Activated B cell treated with CpG ODN at 0.5 μM for 24 hours (primary cell): ENCODE data around the gene UGT1A4. TPM values are rescaled to one million over a fixed set of nuclear protein-coding genes. Genes with fewer than 3 reads are reported as not detected.
"Not testable (repeated sequence)": the region's sequence is repeated elsewhere in the genome, so short reads cannot be mapped to it uniquely, and the experiment has no call there.

ENCODE experiments used
- ATAC-seq: fragments of 200-7000 bp; cut with Tn5 transposase; one replicate; pipeline ENCODE4 v1.10.0; 2021; ENCODE audit warnings: low read depth, mild to moderate bottlenecking, moderate library complexity
- CTCF ChIA-PET: fragments of 350-600 bp; sonication (Branson Sonifier 250); formaldehyde crosslinking; loops from one replicate; lab custom pipeline; 2021; ENCODE audit warnings: antibody characterized with exemption; lab: Charles Lee
- POLR2A ChIA-PET: fragments of 350-600 bp; sonication (Branson Sonifier 250); formaldehyde crosslinking; loops from one replicate; lab custom pipeline; 2021; ENCODE audit warnings: antibody characterized with exemption; lab: Charles Lee
- DNase-seq: peaks from one replicate; pipeline ENCODE4 v3.0.0; 2022
- H3K27ac Mint-ChIP-seq: one replicate; pipeline ENCODE4 v1.8.0; 2020; ENCODE audit warnings: mixed read lengths
- H3K27me3 Mint-ChIP-seq: one replicate; pipeline ENCODE4 v1.8.0; 2021; ENCODE audit warnings: mixed read lengths
- H3K36me3 Mint-ChIP-seq: one replicate; pipeline ENCODE4 v1.8.0; 2021; ENCODE audit warnings: low read depth, mixed read lengths
- H3K4me1 Mint-ChIP-seq: one replicate; pipeline ENCODE4 v1.8.0; 2021; ENCODE audit warnings: mixed read lengths
- H3K4me3 Mint-ChIP-seq: one replicate; pipeline ENCODE4 v1.8.0; 2020; ENCODE audit warnings: mild to moderate bottlenecking, mixed read lengths
- H3K9me3 Mint-ChIP-seq: one replicate; pipeline ENCODE4 v1.8.0; 2020; ENCODE audit warnings: mixed read lengths
- intact Hi-C: fragments of 100-400 bp; cut with micrococcal nuclease; formaldehyde crosslinking; loops from one replicate; pipeline ENCODE4 v1.15.1; 2024
- total RNA-seq: library from RNA; stranded (reverse); gene quantifications from 2 replicates; pipeline ENCODE4 v1.2.3, GENCODE V29; 2022
- TF ChIP-seq, protein P1 (sequence below): fragments of 200-600 bp; IDR thresholded peaks from one replicate; pipeline ENCODE4 v1.8.0; 2022; ENCODE audit warnings: antibody characterized with exemption, mild to moderate bottlenecking

UGT1A4 gene
- total RNA-seq, 1 donor from 2014 or later = not detected

DNA sequence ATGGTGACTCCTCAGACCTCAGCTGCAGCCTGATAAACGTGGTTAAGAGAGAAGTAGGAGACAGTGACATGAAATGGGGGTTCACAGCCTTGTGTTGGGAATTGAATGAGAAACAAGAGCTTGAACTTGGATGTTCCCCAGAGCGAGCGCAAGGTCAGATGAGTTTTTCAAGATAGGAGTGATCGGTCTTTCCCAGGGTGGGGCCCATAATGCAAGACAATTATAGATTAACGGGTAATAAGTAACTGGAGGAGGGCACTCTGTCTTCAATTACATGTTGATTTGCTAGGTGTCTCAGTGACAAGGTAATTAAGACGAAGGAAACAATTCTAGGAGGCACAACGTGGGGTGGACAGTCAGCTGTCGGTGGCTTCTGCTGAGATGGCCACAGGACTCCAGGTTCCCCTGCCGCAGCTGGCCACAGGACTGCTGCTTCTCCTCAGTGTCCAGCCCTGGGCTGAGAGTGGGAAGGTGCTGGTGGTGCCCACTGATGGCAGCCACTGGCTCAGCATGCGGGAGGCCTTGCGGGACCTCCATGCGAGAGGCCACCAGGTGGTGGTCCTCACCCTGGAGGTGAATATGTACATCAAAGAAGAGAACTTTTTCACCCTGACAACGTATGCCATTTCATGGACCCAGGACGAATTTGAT, 5.8 kb upstream of the UGT1A4 start, which contains the start of gene UGT1A5:
Gene UGT1A5, plus strand, starts transcription at position 297 of the 651 bp plus-strand sequence. Its CDS starts 85 bp downstream, at position 382.
- H3K36me3 Mint-ChIP-seq = no peaks in the 10 kb centered on the region
- intact Hi-C loops = loop anchor here (5.0 kb wide), 2 partner anchors 215 to 1105 kb away; no protein-coding TSS in a partner anchor
- TF ChIP-seq, protein P1, sequence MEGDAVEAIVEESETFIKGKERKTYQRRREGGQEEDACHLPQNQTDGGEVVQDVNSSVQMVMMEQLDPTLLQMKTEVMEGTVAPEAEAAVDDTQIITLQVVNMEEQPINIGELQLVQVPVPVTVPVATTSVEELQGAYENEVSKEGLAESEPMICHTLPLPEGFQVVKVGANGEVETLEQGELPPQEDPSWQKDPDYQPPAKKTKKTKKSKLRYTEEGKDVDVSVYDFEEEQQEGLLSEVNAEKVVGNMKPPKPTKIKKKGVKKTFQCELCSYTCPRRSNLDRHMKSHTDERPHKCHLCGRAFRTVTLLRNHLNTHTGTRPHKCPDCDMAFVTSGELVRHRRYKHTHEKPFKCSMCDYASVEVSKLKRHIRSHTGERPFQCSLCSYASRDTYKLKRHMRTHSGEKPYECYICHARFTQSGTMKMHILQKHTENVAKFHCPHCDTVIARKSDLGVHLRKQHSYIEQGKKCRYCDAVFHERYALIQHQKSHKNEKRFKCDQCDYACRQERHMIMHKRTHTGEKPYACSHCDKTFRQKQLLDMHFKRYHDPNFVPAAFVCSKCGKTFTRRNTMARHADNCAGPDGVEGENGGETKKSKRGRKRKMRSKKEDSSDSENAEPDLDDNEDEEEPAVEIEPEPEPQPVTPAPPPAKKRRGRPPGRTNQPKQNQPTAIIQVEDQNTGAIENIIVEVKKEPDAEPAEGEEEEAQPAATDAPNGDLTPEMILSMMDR = no peak
- H3K4me3 Mint-ChIP-seq = no peak within 1 kb of the TSS
- H3K9me3 Mint-ChIP-seq = no peaks in the 10 kb centered on the region
- ATAC-seq = no peak
- POLR2A ChIA-PET = no interaction called here
- no peak for DNase-seq
- CTCF ChIA-PET = interaction anchor here (0.8 to 2.1 kb wide), 3 partner anchors 13 to 309 kb away, joined by 3 to 8 read pairs (median 3); no protein-coding TSS in a partner anchor
- peaks cover 26% of the 10 kb centered on the region for H3K27me3 Mint-ChIP-seq
- peaks cover 4% of the 10 kb centered on the region for H3K4me1 Mint-ChIP-seq
- no peak within 1 kb of the TSS for H3K27ac Mint-ChIP-seq

DNA sequence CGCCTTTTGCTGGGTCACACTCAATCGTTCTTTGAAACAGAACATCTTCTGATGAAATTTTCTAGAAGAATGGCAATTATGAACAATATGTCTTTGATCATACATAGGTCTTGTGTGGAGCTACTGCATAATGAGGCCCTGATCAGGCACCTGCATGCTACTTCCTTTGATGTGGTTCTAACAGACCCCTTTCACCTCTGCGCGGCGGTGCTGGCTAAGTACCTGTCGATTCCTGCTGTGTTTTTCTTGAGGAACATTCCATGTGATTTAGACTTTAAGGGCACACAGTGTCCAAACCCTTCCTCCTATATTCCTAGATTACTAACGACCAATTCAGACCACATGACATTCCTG, 5.3 kb upstream of the UGT1A4 start:
- ChIA-PET CTCF (no interaction called here), POLR2A (no interaction called here)
- H3K4me1 Mint-ChIP-seq = peaks cover 4% of the 10 kb centered on the region
- peaks cover 26% of the 10 kb centered on the region for H3K27me3 Mint-ChIP-seq
- TF ChIP-seq, protein P1 = no peak
- no peaks in the 10 kb centered on the region for H3K36me3 Mint-ChIP-seq
- ATAC-seq (no peak), DNase-seq (no peak)
- H3K9me3 Mint-ChIP-seq = no peaks in the 10 kb centered on the region
- H3K4me3 Mint-ChIP-seq = no peak overlapping the region
- intact Hi-C loops = loop anchor here (5.0 kb wide), 2 partner anchors 216 to 1106 kb away; no protein-coding TSS in a partner anchor
- H3K27ac Mint-ChIP-seq = no peak overlapping the region

DNA sequence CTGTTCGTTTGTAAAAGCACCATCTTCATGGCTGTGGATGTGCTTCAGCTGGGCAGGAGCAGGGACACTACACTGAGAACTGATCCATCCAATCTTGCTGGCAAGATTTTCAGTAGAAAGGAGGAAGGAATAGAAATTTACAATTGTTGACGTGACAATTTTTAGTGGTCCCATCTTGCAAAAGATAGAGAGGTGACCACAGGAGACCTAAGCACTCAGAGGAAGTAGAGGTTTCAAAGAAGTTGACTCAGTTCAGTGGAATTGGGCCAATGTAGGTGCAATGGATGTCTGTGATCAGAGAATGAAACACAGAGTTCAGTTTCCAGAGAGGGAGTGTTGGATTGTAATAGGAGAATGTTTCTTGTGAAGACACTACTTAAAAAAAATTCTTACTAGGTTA, 4.4 kb upstream of the UGT1A4 start:
- no peak overlapping the region for H3K4me3 Mint-ChIP-seq
- TF ChIP-seq, protein P1 = no peak
- intact Hi-C loops = loop anchor here (5.0 kb wide), 2 partner anchors 217 to 1107 kb away; no protein-coding TSS in a partner anchor
- POLR2A ChIA-PET = no interaction called here
- no peak overlapping the region for H3K27ac Mint-ChIP-seq
- H3K36me3 Mint-ChIP-seq = no peaks in the 10 kb centered on the region
- ATAC-seq (no peak), DNase-seq (no peak)
- CTCF ChIA-PET = no interaction called here
- peaks cover 4% of the 10 kb centered on the region for H3K4me1 Mint-ChIP-seq
- H3K9me3 Mint-ChIP-seq = no peaks in the 10 kb centered on the region
- peaks cover 25% of the 10 kb centered on the region for H3K27me3 Mint-ChIP-seq

DNA sequence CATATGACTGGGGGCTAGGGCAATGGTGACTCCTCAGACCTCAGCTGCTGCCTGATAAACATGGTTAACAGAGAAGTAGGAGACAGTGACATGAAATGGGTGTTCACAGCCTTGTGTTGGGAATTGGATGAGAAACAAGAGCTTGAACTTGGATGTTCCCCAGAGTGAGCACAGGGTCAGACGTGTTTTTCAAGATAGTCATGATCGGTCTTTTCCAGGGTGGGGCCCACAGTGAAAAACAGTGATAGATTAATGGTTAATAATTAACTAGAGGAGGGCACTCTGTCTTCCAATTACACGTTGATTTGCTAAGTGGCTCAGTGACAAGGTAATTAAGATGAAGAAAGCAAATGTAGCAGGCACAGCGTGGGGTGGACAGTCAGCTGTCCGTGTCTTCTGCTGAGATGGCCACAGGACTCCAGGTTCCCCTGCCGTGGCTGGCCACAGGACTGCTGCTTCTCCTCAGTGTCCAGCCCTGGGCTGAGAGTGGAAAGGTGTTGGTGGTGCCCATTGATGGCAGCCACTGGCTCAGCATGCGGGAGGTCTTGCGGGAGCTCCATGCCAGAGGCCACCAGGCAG, 10.3 kb downstream of the UGT1A4 start, which contains the start of gene UGT1A3:
Gene UGT1A3, plus strand, starts transcription at position 320 of the 579 bp plus-strand sequence. Its CDS starts 85 bp downstream, at position 405.
- no peak for ATAC-seq
- DNase-seq = no peak
- H3K9me3 Mint-ChIP-seq = no peaks in the 10 kb centered on the region
- CTCF ChIA-PET = no interaction called here
- H3K4me1 Mint-ChIP-seq = no peaks in the 10 kb centered on the region
- TF ChIP-seq, protein P1 = no peak
- H3K36me3 Mint-ChIP-seq = no peaks in the 10 kb centered on the region
- POLR2A ChIA-PET = no interaction called here
- H3K4me3 Mint-ChIP-seq = no peak within 1 kb of the TSS
- H3K27ac Mint-ChIP-seq = no peak within 1 kb of the TSS
- intact Hi-C loops = no loop called here
- H3K27me3 Mint-ChIP-seq = peaks cover 8% of the 10 kb centered on the region

DNA sequence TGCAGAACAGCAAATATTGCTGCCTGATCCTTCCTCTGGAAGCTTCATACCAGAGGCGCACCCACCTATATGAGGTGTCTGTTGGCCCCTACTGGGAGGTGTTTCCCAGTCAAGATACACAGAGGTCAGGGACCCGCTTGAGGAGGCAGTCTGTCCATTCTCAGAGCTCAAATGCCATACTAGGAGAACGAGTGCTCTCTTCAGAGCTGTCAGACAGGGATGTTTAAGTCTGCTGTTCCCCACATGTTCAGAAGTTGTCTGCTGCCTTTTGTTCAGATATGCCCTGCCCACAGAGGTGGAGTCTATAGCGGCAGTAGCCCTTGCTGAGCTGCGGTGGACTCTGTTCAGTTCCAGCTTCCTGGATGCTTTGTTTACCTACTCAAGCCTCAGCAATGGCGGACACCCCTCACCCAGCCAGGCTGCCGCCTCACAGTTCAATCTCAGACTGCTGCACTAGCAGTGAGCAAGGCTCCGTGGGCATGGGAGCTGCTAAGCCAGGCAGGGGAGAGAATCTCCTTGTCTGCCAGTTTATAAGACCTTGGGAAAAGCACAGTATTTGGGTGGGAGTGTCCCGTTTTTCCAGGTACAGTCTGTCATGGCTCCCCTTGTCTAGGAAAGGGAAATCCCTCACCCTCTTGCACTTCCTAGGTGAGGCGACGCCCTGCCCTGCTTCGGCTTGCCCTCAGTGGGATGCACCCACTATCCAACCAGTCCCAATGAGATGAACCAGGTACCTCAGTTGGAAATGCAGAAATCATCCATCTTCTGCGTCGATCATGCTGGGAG, 18.5 kb downstream of the UGT1A4 start:
- DNase-seq, H3K4me1 Mint-ChIP-seq, H3K4me3 Mint-ChIP-seq, H3K27ac Mint-ChIP-seq, ATAC-seq, POLR2A ChIA-PET, H3K9me3 Mint-ChIP-seq, intact Hi-C loops, H3K36me3 Mint-ChIP-seq, CTCF ChIA-PET: not testable (repeated sequence)
- H3K27me3 Mint-ChIP-seq = peaks cover 38% of the 10 kb centered on the region
